ENCODE measurements around the gene CCDC191. TPM values are rescaled to one million over a fixed set of nuclear protein-coding genes. Genes with fewer than 3 reads are reported as not detected.

Gene CCDC191
- total RNA-seq, 4 donors from 2014 or later, result 3.3 to 25.6 (median 7.4) TPM

DNA sequence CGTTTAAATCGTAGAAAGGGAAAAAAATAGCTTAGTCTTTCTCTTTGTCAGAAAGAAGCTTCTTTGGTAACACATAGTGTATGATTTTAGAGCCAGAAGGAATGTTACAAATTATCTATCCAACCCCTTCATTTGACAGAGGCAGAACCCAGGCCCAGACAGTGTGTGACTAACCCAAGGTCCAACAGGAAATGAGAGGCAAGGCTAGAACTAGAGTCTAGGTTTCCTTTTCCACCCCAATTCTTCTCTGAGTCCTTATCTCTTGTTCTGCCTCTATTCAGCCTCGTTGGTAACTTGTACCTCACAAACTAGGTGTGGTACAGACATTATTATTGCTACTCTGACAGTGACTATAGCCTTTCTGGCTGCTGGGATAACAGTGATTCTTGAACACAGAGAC is 39.5 kb upstream of the CCDC191 start:
- Histone ChIP-seq H3K4me3 (no peak overlapping the region), H3K27ac (no peak overlapping the region), H3K27me3 (no peaks in the 10 kb centered on the region), H3K9me3 (no peaks in the 10 kb centered on the region), H3K36me3 (no peaks in the 10 kb centered on the region), H3K4me1 (no peaks in the 10 kb centered on the region)
- DNase-seq, result no peak
- TF ChIP-seq CTCF (IDR thresholded peaks at IDR 0.05) (no peak), POLR2A (IDR thresholded peaks at IDR 0.05) (no peak)

- no peaks in the 10 kb centered on the region for H3K27me3 ChIP-seq
- DNase-seq, result no peak
- H3K4me1 ChIP-seq, result no peaks in the 10 kb centered on the region
- no peak overlapping the region for H3K4me3 ChIP-seq
- H3K9me3 ChIP-seq, result no peaks in the 10 kb centered on the region
- no peak overlapping the region for H3K27ac ChIP-seq
- no peaks in the 10 kb centered on the region for H3K36me3 ChIP-seq
- no peak for TF ChIP-seq POLR2A (IDR thresholded peaks at IDR 0.05)
Measured at GRCh38 chr3:114093596-114093995, 37.3 kb upstream of the CCDC191 start.

GRCh38 chr3:114093016-114093380 is 36.7 kb upstream of the CCDC191 start:
- no peak for DNase-seq
- H3K27ac ChIP-seq, result no peak overlapping the region
- no peak for TF ChIP-seq CTCF (IDR thresholded peaks at IDR 0.05)
- TF ChIP-seq POLR2A (IDR thresholded peaks at IDR 0.05), result no peak
- no peaks in the 10 kb centered on the region for H3K36me3 ChIP-seq
- no peaks in the 10 kb centered on the region for H3K4me1 ChIP-seq
- H3K27me3 ChIP-seq, result no peaks in the 10 kb centered on the region
- no peaks in the 10 kb centered on the region for H3K9me3 ChIP-seq
- H3K4me3 ChIP-seq, result no peak overlapping the region

GRCh38 chr3:114092151-114093015 is 36.1 kb upstream of the CCDC191 start:
- H3K36me3 ChIP-seq, result peaks cover 0 to 4% (median 0%) of the 10 kb centered on the region in 3 donors
- no peaks in the 10 kb centered on the region for H3K9me3 ChIP-seq
- no peaks in the 10 kb centered on the region for H3K4me1 ChIP-seq
- no peaks in the 10 kb centered on the region for H3K27me3 ChIP-seq
- TF ChIP-seq CTCF (IDR thresholded peaks at IDR 0.05), result no peak
- TF ChIP-seq POLR2A (IDR thresholded peaks at IDR 0.05), result no peak
- no peak overlapping the region for H3K27ac ChIP-seq
- DNase-seq, result no peak
- H3K4me3 ChIP-seq, result no peak overlapping the region

- H3K9me3 ChIP-seq, result no peaks in the 10 kb centered on the region
- peaks cover 0 to 29% (median 0%) of the 10 kb centered on the region in 3 donors for H3K36me3 ChIP-seq
- no peaks in the 10 kb centered on the region for H3K4me1 ChIP-seq
- H3K4me3 ChIP-seq, result no peak overlapping the region
- TF ChIP-seq CTCF (IDR thresholded peaks at IDR 0.05) (no peak), POLR2A (IDR thresholded peaks at IDR 0.05) (no peak)
- H3K27me3 ChIP-seq, result no peaks in the 10 kb centered on the region
- no peak for DNase-seq
- no peak overlapping the region for H3K27ac ChIP-seq
Measured at GRCh38 chr3:114089675-114090074, 33.3 kb upstream of the CCDC191 start.

GRCh38 chr3:114086356-114086755 is 30.0 kb upstream of the CCDC191 start:
- no peak for DNase-seq
- Histone ChIP-seq H3K36me3 (peaks cover 0 to 56% (median 0%) of the 10 kb centered on the region in 3 donors), H3K4me3 (no peak overlapping the region), H3K27me3 (no peaks in the 10 kb centered on the region), H3K4me1 (no peaks in the 10 kb centered on the region), H3K9me3 (no peaks in the 10 kb centered on the region), H3K27ac (no peak overlapping the region)
- TF ChIP-seq CTCF (IDR thresholded peaks at IDR 0.05), result no peak
- no peak for TF ChIP-seq POLR2A (IDR thresholded peaks at IDR 0.05)

Measured in Peyer's patch (tissue), 4 donors.